ENCODE results near the gene MTHFR. TPM values are rescaled to one million over a fixed set of nuclear protein-coding genes. Genes with fewer than 3 reads are reported as not detected.

Gene MTHFR
- polyA plus RNA-seq, 1 of the 3 experiments (the other 2 are of a cell fraction): 5.3 TPM

GRCh38 chr1:11772458-11772857, 33.3 kb downstream of the MTHFR start:
- no peak overlapping the region for H3K27ac ChIP-seq (ENCODE audit: low read depth in 2 of 2, low read length in 1 of 2)
- TF ChIP-seq FOXJ3 (CRISPR knock-in tag; IDR thresholded peaks at IDR 0.05) (no peak), TEAD4 (IDR thresholded peaks at IDR 0.05; ENCODE audit: borderline replicate concordance, insufficient read depth) (no peak), FOXM1 (IDR thresholded peaks at IDR 0.05; ENCODE audit: low read depth) (no peak), RXRA (IDR thresholded peaks at IDR 0.05; ENCODE audit: borderline replicate concordance, low read depth) (no peak), FOSL2 (IDR thresholded peaks at IDR 0.05; ENCODE audit: borderline replicate concordance, low read depth) (no peak), ELF1 (IDR thresholded peaks at IDR 0.05) (no peak), JUND (IDR thresholded peaks at IDR 0.05) (no peak), YY1 (IDR thresholded peaks at IDR 0.05; ENCODE audit: low read depth) (no peak), SIN3A (IDR thresholded peaks at IDR 0.05; ENCODE audit: borderline replicate concordance, low read depth, low read length) (no peak), NFIC (IDR thresholded peaks at IDR 0.05; ENCODE audit: borderline replicate concordance) (no peak), GABPA (IDR thresholded peaks at IDR 0.05; ENCODE audit: low read depth) (no peak), TCF12 (IDR thresholded peaks at IDR 0.05) (no peak), EZH2phosphoT487 (IDR thresholded peaks at IDR 0.05; ENCODE audit: borderline replicate concordance, low read depth) (no peak), MAX (IDR thresholded peaks at IDR 0.05; ENCODE audit: low read depth) (no peak), MXI1 (IDR thresholded peaks at IDR 0.05; ENCODE audit: low read depth, low read length) (no peak), RCOR1 (IDR thresholded peaks at IDR 0.05; ENCODE audit: low read length) (no peak), CTCF (IDR thresholded peaks at IDR 0.05) (no peak)
- TF ChIP-seq, protein P1, sequence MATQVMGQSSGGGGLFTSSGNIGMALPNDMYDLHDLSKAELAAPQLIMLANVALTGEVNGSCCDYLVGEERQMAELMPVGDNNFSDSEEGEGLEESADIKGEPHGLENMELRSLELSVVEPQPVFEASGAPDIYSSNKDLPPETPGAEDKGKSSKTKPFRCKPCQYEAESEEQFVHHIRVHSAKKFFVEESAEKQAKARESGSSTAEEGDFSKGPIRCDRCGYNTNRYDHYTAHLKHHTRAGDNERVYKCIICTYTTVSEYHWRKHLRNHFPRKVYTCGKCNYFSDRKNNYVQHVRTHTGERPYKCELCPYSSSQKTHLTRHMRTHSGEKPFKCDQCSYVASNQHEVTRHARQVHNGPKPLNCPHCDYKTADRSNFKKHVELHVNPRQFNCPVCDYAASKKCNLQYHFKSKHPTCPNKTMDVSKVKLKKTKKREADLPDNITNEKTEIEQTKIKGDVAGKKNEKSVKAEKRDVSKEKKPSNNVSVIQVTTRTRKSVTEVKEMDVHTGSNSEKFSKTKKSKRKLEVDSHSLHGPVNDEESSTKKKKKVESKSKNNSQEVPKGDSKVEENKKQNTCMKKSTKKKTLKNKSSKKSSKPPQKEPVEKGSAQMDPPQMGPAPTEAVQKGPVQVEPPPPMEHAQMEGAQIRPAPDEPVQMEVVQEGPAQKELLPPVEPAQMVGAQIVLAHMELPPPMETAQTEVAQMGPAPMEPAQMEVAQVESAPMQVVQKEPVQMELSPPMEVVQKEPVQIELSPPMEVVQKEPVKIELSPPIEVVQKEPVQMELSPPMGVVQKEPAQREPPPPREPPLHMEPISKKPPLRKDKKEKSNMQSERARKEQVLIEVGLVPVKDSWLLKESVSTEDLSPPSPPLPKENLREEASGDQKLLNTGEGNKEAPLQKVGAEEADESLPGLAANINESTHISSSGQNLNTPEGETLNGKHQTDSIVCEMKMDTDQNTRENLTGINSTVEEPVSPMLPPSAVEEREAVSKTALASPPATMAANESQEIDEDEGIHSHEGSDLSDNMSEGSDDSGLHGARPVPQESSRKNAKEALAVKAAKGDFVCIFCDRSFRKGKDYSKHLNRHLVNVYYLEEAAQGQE (IDR thresholded peaks at IDR 0.05; ENCODE audit: low read depth, low read length): no peak
- no peaks in the 10 kb centered on the region for H3F3A ChIP-seq (replicated peaks; ENCODE audit: insufficient read depth)
- no peaks in the 10 kb centered on the region for H3K36me3 ChIP-seq (replicated peaks in 1 of 2; ENCODE audit: control insufficient read depth in 1 of 2, insufficient read depth in 2 of 2, low read length in 1 of 2)
- H2AFZ ChIP-seq (ENCODE audit: low read depth): no peak overlapping the region
- no peak overlapping the region for H3K9ac ChIP-seq
- no peak overlapping the region for H3K4me3 ChIP-seq (ENCODE audit: low read depth in 2 of 2, low read length in 1 of 2)
- no peaks in the 10 kb centered on the region for H3K79me2 ChIP-seq (ENCODE audit: insufficient read depth)
- CTCF ChIA-PET: interaction anchor here (1.0 to 2.7 kb wide), 2 partner anchors 13 to 65 kb away, joined by 3 to 11 read pairs; no protein-coding TSS in a partner anchor
- H3K9me2 ChIP-seq: no peaks in the 10 kb centered on the region
- no peaks in the 10 kb centered on the region for H3K27me3 ChIP-seq (ENCODE audit: insufficient read depth)
- 71% methylated on average over 5 of the region's 5 CpGs for WGBS (ENCODE audit: low lambda C conversion rate)
- no peaks in the 10 kb centered on the region for H3K9me3 ChIP-seq
- no peak overlapping the region for H3K4me2 ChIP-seq
- H4K20me1 ChIP-seq (ENCODE audit: insufficient read depth): no peaks in the 10 kb centered on the region
- peaks cover 0 to 6% of the 10 kb centered on the region in 2 experiments; a peak in 1 of 4 replicates for H3K4me1 ChIP-seq (ENCODE audit: control insufficient read depth in 1 of 2, insufficient read depth in 2 of 2, low read depth in 1 of 2, low read length in 1 of 2)
- DNase-seq: no peak
- POLR2A ChIA-PET: no interaction called here

All from SK-N-SH (cell line).